Body of pancreas (tissue), 4 donors: ENCODE data around the gene IWS1. TPM values are rescaled to one million over a fixed set of nuclear protein-coding genes. Genes with fewer than 3 reads are reported as not detected.

Experiments used
- ATAC-seq: fragments of 150-250 bp; one replicate; pipeline ENCODE4 v1.9.1; 2016
- DNase-seq, 4 donors: peaks; one replicate each; pipeline ENCODE4 v3.0.0-alpha.2; 2019
- H3K27ac ChIP-seq, 4 donors: fragments of 200-600 bp; sonication (generic); 1 replicate in 3 of 4; 2 replicates in 1 of 4; pipeline versions ENCODE4 v1.5.1 to v1.6.1; 2016 to 2019; ENCODE audit warnings: mild to moderate bottlenecking in 1 of 4, mixed read lengths in 1 of 4, moderate library complexity in 1 of 4
- H3K27me3 ChIP-seq, 2 donors: fragments of 200-600 bp; sonication (generic); one replicate each; pipeline ENCODE4 v1.6.0; 2016; ENCODE audit warnings: mild to moderate bottlenecking in 1 of 2
- H3K36me3 ChIP-seq, 2 donors: fragments of 200-600 bp; sonication (generic); replicated peaks in 1 of 2; 2 replicates each; pipeline ENCODE4 v1.5.1; 2016; ENCODE audit warnings: low read depth in 2 of 2; ENCODE audit not compliant: insufficient read depth in 1 of 2
- H3K4me1 ChIP-seq: fragments of 200-600 bp; sonication (generic); one replicate; pipeline ENCODE4 v1.6.0; 2016
- H3K4me3 ChIP-seq, 2 donors: fragments of 200-600 bp; sonication (generic); 1 replicate in 1 of 2; 2 replicates in 1 of 2; pipeline ENCODE4 v1.5.1; 2016 to 2019
- H3K9me3 ChIP-seq, 3 donors: fragments of 200-600 bp; sonication (generic); 1 replicate in 2 of 3; 2 replicates in 1 of 3; pipeline ENCODE4 v1.5.1; 2016
- CTCF ChIP-seq, 7 experiments: fragments of 450-650 bp in 4 of 7; fragments of 200-600 bp in 3 of 7; sonication (generic) in 3 of 7; IDR thresholded peaks; one replicate each; pipeline ENCODE4 v1.5.1; 2016 to 2019; ENCODE audit warnings: antibody characterized with exemption in 7 of 7
- POLR2A ChIP-seq, 3 donors: fragments of 450-650 bp; IDR thresholded peaks; one replicate each; pipeline ENCODE4 v1.6.1; 2016; ENCODE audit warnings: antibody characterized with exemption in 3 of 3, mild to moderate bottlenecking in 2 of 3
- WGBS, 2 donors: methylation state at CpG; one replicate each; pipeline ENCODE4 v1.1.5; 2017; 5-methylcytosine and 5-hydroxymethylcytosine counted together
- intact Hi-C: fragments of 100-400 bp; cut with DNase I; formaldehyde crosslinking; loops from one replicate; pipeline ENCODE4 v1.15.1; 2023
- total RNA-seq, 2 donors: library from RNA; depleted of rRNA; stranded (reverse); fragments of >200 nt; gene quantifications; one replicate each; pipeline ENCODE4 v1.1.0, GENCODE V29; 2016

IWS1 gene
- total RNA-seq, 2 donors from 2014 or later: 25.9 to 26.7 TPM

- Histone ChIP-seq H3K27me3 (no peaks in the 10 kb centered on the region), H3K36me3 (peaks cover 0 to 34% of the 10 kb centered on the region in 2 donors), H3K4me3 (no peak overlapping the region), H3K9me3 (no peaks in the 10 kb centered on the region), H3K27ac (no peak overlapping the region), H3K4me1 (peaks cover 17% of the 10 kb centered on the region)
- ATAC-seq (no peak), DNase-seq (no peak)
- TF ChIP-seq POLR2A (IDR thresholded peaks at IDR 0.05) (no peak), CTCF (IDR thresholded peaks at IDR 0.05) (no peak)
- intact Hi-C loops: no loop called here
- WGBS, 2 donors: 83 to 92% methylated on average over 11 of the region's 11 CpGs
Observed at GRCh38 chr2:127504552-127505430, 21.5 kb downstream of the IWS1 start.

GRCh38 chr2:127503491-127503890 lies 22.8 kb downstream of the IWS1 start:
- DNase-seq (no peak), ATAC-seq (no peak)
- Histone ChIP-seq H3K4me3 (no peak overlapping the region), H3K9me3 (no peaks in the 10 kb centered on the region), H3K4me1 (peaks cover 8% of the 10 kb centered on the region), H3K36me3 (peaks cover 0 to 39% of the 10 kb centered on the region in 2 donors), H3K27ac (no peak overlapping the region), H3K27me3 (no peaks in the 10 kb centered on the region)
- 93% methylated on average over 2 of the region's 2 CpGs for WGBS, 2 donors
- intact Hi-C loops: no loop called here
- TF ChIP-seq POLR2A (IDR thresholded peaks at IDR 0.05) (no peak), CTCF (IDR thresholded peaks at IDR 0.05) (no peak)

- ATAC-seq (no peak), DNase-seq (no peak)
- no peaks in the 10 kb centered on the region for H3K4me1 ChIP-seq
- H3K36me3 ChIP-seq: peaks cover 0 to 31% of the 10 kb centered on the region in 2 donors
- no peak for TF ChIP-seq POLR2A (IDR thresholded peaks at IDR 0.05)
- TF ChIP-seq CTCF (IDR thresholded peaks at IDR 0.05): no peak
- no peaks in the 10 kb centered on the region for H3K27me3 ChIP-seq
- no peak overlapping the region for H3K27ac ChIP-seq
- WGBS, 2 donors: 57 to 71% methylated on average over 2 of the region's 2 CpGs
- no peak overlapping the region for H3K4me3 ChIP-seq
- intact Hi-C loops: no loop called here
- H3K9me3 ChIP-seq: no peaks in the 10 kb centered on the region
Observed at GRCh38 chr2:127498386-127498785, 27.9 kb downstream of the IWS1 start.

GRCh38 chr2:127490283-127490682 lies 36.0 kb downstream of the IWS1 start:
- Histone ChIP-seq H3K4me3 (no peak overlapping the region), H3K27ac (no peak overlapping the region), H3K36me3 (peaks cover 14 to 43% of the 10 kb centered on the region in 2 donors), H3K4me1 (no peaks in the 10 kb centered on the region), H3K27me3 (no peaks in the 10 kb centered on the region), H3K9me3 (no peaks in the 10 kb centered on the region)
- ATAC-seq: no peak
- TF ChIP-seq CTCF (IDR thresholded peaks at IDR 0.05): no peak
- TF ChIP-seq POLR2A (IDR thresholded peaks at IDR 0.05): no peak
- intact Hi-C loops: no loop called here
- WGBS, 2 donors: 83 to 84% methylated on average over 4 of the region's 4 CpGs
- DNase-seq: no peak
